CD4-positive, alpha-beta T cell treated with Interleukin-4 for 1 hour (primary cell): ENCODE data around the gene MYL6B.
"Not testable (repeated sequence)": the region's sequence is repeated elsewhere in the genome, so short reads cannot be mapped to it uniquely, and the experiment has no call there.

ENCODE experiments used
- DNase-seq, 2 donors: peaks; one replicate each; pipeline ENCODE4 v3.0.0-alpha.2; 2020 to 2022

Gene MYL6B

DNA sequence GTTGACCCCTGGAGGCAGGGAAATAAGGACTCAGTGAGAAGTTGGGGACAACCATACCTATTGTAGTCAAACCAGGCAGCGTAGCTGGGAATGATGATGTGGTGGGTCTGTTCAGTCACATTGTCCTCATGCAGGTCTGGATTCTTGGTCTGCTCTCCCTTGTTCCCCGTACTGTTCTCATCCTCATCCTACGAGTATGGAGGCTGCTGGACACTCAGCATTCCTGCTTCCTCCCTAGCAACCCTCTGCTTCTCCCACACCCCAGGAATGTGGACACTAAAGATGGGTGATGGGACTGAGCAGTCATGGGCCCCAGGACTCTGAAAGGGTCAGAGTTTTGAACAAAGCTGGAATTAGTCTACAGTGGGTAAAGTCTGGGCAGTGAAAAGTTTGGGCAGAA, 26.0 kb downstream of the MYL6B start:
- no peak for DNase-seq

DNA sequence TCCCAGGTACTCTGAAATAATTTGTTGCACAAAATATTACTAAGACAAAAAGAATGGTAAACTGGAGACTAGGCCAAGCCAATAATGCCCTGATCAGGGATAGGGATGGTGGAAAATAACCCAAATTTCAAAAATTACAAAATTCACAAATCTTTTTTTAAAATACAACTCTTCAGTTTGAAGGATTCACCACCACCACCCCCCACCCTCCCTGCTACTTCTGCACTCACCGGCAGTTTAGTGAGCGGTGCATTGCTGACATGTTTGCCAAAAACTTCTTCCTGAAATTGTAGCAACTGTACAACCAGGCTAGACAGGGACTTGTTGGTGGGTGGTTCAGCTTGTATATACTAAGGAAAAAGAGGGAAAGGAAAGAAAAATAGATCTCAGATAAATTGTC, 34.6 kb downstream of the MYL6B start:
- DNase-seq, result no peak

DNA sequence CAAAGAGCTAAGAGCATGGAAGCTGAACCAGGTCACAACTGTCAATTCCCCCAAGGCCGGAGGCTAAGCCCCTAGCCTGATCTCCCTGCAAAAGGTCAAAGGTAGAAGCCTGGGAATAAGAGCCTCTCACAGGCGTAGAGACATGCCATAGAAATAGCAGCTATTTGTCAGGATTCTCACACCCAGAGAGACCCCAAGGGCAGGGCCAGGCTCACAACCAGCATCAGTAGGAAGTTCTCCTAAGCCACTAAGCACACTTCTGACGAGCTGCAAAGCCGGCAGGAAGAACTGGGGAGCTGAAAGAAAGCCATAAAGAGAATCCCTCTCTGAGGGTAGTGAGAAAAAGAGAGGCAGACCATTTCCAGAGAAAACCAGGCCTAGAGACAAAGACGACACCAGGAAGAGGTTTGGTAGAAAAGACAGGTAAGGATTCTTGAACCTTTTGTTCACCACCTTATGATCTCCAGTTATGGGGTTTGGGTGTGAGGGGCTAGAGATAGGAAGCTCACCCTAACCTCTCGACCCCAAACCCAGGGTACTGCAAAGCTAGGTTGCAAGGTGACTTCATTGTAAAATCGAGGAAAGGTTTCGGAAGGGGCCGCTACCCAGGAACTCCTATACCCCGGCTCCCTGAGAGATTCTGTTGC, 35.9 kb downstream of the MYL6B start:
- DNase-seq, result peak in 1 of 2 donors; percentile 18

DNA sequence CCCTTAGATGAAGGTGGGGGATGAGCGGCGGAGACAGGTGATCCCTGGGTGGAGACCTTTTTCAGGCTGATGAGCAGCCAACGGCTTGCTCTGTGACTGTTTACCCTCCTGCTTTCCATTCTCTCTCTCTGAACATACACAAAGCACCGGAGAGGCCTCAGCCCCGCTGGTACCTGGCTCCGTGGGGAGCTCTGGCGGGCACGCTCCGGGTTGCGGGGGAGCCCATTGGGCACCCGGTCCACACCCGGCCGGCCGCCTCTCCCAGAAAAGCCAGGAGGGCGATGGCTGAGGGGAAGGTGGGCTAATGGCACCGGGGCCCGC, 36.4 kb downstream of the MYL6B start:
- no peak for DNase-seq

DNA sequence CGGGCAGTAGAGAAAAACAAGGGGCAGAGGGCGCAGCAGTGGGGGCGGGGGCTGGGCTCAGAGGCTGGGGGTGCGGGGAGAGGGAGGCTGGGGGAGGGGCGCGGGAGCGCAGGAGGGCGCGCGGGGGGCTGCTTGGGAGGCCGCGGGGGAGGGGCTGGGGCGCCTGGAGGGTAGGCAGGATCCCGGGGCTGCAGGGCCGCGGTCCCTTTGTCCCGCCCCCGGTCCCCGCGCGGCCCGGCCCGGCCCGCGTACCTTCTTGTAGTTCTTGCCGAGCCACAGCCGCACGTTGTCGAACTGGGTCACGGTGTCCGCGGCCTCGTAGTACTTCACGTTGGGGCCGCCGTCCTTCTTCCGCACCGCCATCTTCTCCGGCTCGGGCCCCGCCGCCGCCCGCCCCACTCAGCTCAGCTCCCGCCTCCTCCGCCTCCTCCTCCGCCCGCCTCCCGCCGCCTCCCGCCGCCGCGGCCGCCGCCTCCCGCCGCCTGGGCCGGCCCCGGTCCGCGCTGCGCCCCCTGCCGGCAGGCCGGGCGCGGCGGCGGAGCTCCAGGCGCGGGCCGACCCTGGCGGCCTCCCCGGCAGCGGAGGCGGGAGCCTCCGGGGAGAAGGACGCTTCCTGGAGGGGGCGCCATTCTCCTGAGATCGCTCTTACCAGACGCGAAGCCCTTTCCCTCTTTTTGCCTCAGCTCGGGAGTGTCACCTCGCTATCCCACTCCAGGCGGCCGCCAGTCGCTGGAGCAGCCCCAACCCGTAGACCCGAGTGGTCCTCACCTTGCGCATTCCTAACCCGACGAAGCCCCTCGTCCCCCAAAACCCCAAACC, 36.9 kb downstream of the MYL6B start, which contains the start of gene SMARCC2:
Gene SMARCC2 (minus strand): TSS at position 385 of the 819 bp plus-strand sequence. CDS start 22 bp downstream, at position 363.
- peak; percentile 83 to 89 for DNase-seq

DNA sequence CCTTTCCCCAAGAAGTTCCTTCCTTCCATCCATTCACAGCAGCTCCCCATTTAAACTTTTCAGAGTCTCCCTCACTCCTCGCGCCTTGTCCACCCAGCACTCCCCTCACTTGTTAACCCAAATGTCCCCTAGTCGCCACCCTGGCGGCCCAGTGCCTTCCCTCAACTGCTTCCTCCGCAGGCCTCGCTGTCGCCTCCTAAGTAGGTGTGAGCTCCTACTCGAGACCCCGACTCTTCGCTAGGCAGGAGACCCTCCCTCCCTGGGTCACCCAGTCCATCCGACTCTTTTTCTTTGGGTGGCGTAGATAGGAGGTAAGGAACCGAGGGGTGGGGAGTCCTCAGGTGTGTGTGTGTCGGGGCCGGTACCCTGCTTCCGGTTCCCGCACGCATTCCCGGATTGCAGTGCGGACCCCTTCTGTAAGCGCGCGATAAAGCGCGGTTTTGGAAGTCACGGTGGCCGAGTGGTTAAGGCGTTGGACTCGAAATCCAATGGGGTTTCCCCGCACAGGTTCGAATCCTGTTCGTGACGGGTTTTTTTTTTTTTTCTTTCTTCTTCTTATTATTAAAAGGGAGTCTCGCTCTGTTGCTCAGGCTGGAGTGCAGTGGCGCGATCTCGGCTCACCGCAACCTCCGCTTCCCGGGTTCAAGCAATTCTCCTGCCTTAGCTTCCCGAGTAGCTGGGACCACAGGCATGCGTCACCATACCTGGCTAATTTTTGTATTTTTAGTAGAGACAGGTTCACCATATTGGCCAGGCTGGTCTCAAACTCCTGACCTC, 37.7 kb downstream of the MYL6B start:
- peak; percentile 80 to 84 for DNase-seq

DNA sequence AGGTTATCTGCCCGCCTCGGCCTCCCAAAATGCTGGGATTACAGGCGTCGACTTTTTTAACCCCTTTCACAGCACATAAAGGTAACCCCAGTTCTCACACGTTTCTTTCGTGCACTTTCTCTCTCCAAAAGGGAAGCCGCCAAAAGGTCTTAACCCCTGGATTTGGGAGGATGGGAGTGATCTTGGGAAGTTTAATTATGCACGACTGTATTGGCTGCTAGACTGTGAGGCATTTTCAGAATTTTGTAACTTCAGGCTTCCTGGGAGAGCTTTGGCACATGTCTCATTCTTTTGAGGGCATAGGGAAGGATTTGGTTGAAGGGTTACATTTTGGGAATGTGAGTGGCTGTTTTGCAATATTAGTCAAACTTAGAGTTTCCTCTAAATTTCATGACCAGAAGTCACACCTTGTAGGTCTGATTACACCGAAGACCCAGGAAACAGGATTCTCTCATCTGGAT, 38.3 kb downstream of the MYL6B start:
- no peak for DNase-seq

DNA sequence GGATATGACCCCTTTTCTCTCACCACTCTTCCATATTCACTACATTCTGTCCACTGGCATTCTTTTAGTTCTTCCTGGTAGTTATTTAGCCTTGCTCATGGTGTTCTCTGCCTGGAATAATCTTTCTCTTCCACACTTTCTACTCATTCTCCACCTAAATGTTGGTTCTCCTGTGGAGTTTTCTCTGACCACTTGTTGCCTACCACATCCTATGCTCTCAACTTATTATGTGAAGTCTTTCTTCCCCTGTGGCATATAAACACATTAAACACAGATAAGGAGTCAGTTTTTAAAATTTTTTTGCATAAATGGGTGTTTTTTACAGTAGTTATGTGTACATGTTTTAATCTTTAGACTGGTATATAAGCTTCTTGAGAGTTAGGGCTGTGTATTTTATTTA, 40.2 kb downstream of the MYL6B start:
- DNase-seq, result no peak

DNA sequence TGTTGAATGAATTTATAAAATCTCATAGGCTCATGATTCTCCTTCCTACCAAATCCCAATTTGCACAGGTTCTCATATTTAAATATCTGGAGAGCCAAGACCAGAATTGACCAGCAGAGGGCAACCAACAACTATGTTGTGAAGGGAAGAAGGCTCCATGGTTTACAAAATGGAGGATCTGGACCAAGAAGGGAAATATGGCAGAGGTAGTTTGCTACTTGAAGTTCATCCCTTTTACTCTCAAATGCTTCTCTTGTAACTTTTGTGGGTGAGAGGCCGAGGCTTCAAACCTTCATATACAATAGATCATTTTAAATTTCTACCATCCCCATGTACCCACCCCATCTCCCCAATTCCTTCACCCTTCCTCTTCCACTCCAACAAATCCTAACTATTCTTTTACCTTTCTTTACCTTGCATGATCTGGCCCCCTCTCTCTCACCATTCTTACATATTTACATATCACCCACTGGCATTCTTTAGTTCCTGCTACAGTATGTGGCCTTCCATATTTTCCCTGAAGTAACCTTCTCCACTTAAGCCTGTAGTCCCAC, 40.7 kb downstream of the MYL6B start:
- DNase-seq, result peak; percentile 76 to 85

DNA sequence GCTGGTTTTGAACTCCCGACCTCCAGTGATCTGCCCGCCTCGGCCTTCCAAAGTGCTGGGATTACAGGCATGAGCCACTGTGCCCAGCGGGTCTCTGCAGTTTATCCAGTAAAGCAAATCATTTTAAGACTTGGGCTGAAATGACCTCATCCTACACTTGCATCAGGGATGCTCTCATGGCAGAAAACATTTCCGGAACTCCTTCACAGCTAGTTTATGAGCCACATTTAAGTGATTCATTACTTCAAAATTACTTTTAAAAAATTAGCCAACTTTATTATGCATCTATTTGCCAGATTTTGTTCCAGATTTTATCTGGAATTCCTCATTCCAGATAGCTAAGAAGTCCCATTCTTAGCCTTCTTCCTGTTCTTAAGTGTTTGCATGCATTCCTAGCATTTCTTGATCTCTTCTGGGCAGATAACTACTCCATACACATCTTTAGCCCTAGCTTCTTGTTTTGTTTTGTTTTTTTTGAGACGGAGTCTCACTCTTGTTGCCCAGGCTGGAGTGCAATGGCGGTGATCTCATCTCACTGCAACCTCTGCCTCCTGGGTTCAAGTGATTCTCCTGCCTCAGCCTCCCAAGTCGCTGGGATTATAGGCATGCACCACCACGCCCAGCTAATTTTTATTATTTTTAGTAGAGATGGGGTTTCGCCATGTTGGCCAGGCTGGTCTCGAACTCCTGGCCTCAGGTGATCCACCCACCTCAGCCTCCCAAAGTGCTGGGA, 44.6 kb downstream of the MYL6B start:
- DNase-seq, result not testable (repeated sequence)

DNA sequence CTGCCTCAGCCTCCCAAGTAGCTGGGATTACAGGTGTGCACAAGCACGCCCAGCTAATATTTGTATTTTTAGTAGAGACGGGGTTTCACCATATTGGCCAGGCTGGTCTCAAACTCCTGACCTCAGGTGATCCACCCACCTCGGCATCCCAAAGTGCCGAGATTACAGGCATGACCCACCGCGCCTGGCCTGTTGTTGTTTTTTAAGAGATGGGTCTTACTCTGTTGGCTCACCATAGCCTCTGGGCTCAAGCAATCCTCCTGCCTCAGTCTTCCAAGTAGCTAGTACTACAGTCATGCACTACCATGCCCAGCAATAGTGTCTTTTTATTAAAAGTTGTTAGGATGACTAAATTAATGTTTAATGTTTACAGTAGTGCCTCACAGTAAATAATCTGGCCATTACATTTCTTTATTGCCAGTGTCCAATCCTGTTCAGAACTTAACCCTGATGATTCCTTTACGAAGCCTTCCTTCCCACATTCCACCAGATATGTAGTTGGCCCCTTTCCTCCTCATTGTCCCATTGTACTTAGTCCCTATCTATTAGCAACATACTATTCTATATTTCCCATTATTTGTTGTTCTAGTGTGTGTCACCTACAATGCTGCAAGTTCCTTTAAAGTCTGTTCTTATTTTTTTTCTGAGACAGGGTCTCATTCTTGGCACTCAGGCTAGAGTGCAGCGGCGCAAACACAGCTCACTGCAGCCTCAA, 45.7 kb downstream of the MYL6B start:
- no peak for DNase-seq

DNA sequence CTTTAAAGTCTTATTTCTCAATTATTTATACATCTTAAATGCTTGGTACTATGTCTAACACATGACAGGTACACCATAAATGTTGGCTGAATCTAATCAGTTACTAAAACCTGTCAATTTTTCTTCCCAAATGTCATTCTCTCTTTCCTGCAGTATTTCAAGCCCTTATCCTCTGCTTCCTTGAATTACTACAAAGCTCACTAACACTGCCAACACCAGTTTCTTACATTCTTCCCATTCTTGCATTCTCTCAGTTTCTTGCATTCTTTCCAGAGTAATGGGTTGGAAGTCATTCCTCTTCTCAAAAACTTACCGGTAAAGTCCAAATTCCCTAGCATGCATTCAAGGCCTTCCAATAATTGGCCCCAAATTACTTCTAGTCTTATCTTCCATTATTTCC, 46.4 kb downstream of the MYL6B start:
- no peak for DNase-seq

DNA sequence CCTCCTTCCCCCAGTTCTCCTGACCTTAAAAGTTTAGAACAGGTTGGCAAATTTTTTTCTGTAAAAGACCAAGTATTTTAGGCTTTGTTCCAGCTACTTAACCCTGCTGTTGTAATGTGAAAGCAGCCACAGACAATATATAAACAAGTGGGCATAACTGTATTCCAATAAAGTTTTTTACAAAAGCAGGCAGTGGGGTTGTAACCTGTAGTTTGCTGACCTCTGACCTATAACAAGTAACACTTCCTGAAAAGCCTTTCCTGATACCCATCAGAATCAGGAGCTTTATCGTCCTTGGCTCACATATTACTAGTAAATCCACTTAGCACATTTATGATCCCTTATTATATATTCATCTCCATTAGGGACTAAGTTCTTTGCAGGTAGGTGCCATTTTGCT, 50.0 kb downstream of the MYL6B start:
- DNase-seq, result no peak

DNA sequence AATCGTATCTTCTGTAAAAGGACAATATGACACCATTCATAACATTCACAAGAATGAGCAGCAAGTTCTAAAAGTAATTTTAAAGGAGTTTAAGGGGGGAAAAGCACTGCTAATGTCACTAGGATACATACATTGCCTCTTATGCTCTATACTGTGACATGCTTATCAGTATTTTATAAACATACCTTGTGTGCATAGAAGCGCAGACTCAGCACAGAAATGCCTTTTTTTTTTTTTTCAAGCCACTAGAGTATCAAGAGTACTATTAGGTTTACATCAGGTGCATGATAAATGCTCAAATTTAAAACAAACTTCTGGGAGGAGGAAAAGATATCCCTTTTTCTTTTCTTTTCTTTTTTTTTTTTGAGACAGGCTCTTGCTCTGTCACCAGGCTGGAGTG, 50.5 kb downstream of the MYL6B start:
- DNase-seq, result no peak

DNA sequence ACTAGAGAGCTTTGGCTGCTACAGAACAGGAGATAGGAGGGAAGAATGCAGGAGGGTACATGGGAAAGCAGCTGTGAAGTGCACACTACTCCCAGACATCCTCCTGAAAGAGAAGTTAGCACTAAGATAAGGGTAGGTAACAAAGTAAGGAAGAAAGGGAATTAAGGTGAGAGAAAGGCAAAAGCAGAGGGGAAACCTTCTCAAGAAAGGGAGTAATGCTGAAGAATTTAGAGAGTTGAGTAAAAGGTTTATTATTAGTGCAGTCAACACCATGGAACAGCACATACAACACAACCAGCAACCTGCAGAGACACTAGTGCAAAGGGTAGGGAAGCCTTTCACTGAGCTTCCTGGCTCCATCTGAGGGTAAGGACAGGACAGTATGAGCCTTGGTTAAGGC, 51.9 kb downstream of the MYL6B start:
- DNase-seq, result no peak

DNA sequence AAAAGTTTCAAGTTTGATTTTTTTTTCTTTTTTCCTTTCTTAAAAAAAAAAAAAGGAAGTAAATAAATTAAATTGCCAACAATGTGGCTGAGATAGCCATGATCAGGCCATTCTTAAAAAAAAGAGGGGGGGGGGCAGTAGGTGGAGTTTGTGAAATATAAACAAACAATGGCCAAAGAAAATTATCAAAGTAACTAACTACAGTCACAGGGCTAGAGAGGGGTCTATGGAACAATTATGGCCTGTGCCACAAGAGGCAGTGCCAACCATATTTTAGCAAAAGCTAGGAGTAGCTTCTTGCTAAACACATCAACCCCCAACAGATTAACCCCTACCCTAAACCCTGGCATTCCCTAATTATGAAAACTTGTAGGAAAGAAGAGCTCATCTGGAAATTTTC, 53.1 kb downstream of the MYL6B start:
- no peak for DNase-seq

DNA sequence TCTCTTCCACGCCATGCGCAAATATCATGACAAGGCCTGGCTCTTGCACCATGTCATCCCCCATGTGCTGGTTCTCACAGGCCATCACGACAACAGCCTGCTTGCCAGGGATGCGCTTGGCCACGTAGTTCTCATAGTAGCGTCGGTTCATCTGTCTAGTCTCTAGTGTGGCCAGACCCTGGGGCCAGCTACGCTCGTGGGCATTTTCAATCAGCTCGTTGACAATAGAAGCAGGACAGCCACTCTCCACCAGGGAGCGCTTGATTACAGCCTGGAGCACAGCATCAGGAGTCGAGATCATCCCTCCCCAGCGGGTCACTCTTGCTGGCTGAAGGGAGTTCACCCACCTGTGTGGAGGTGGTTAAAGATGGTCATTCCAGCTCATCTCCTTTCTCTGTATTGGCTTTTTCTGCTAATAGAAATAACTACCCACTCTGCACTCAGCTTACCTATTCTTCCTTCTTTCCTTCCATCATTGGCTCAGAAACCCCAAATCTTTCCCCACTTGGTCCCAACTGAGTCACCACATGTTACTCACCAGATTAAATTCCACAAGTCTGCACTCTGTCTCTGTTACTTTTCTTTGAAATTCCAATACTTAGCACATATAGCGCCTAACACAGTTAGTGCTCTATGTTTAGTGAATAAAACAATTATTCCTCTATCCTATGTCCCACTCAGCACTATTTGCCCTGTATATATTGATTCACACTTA, 54.2 kb downstream of the MYL6B start:
- peak; percentile 49 to 54 for DNase-seq
